ENCODE data around the gene RGS18.
"Not testable (repeated sequence)": the region's sequence is repeated elsewhere in the genome, so short reads cannot be mapped to it uniquely, and the experiment has no call there.

Gene RGS18

GRCh38 chr1:192167911-192168700 lies 9.8 kb downstream of the RGS18 start:
- peak; percentile 56 to 65 for DNase-seq

- no peak for DNase-seq
Observed at GRCh38 chr1:192168964-192169363, 10.7 kb downstream of the RGS18 start.

GRCh38 chr1:192170196-192170984 lies 12.1 kb downstream of the RGS18 start:
- DNase-seq = no peak

- no peak for DNase-seq
Observed at GRCh38 chr1:192171123-192171522, 12.9 kb downstream of the RGS18 start.

GRCh38 chr1:192175971-192176370 lies 17.7 kb downstream of the RGS18 start:
- DNase-seq = no peak

GRCh38 chr1:192183788-192184187 lies 25.5 kb downstream of the RGS18 start:
- no peak for DNase-seq

- DNase-seq = no peak
Observed at GRCh38 chr1:192186197-192186596, 27.9 kb downstream of the RGS18 start.

GRCh38 chr1:192190066-192190465 lies 31.8 kb downstream of the RGS18 start:
- no peak for DNase-seq

- no peak for DNase-seq
Observed at GRCh38 chr1:192201303-192201702, 43.0 kb downstream of the RGS18 start.

GRCh38 chr1:192224396-192224795 lies 66.1 kb downstream of the RGS18 start:
- no peak for DNase-seq

GRCh38 chr1:192224846-192225245 lies 66.6 kb downstream of the RGS18 start:
- no peak for DNase-seq

- no peak for DNase-seq
Observed at GRCh38 chr1:192225266-192225665, 67.0 kb downstream of the RGS18 start.

- DNase-seq = peak; percentile 34 to 44
Observed at GRCh38 chr1:192225703-192226102, 67.4 kb downstream of the RGS18 start.

GRCh38 chr1:192227330-192227729 lies 69.1 kb downstream of the RGS18 start:
- no peak for DNase-seq

- not testable (repeated sequence) for DNase-seq
Observed at GRCh38 chr1:192227980-192228379, 69.7 kb downstream of the RGS18 start.

- no peak for DNase-seq
Observed at GRCh38 chr1:192232817-192233417, 74.7 kb downstream of the RGS18 start.

GRCh38 chr1:192235127-192235526 lies 76.9 kb downstream of the RGS18 start:
- DNase-seq = no peak

Measured in AML-193 (cell line).